Measurements from ENCODE around the gene EIF2D. TPM values are rescaled to one million over a fixed set of nuclear protein-coding genes. Genes with fewer than 3 reads are reported as not detected.
A peak's percentile ranks its signal among the peaks of the same experiment; 100 is the strongest.

Gene EIF2D
- total RNA-seq, 1 donor from 2014 or later = 65.4 TPM

- Mint-ChIP-seq H3K4me3 (no peak overlapping the region), H3K27me3 (no peaks in the 10 kb centered on the region), H3K9me3 (no peaks in the 10 kb centered on the region), H3K4me1 (peaks cover 29% of the 10 kb centered on the region), H3K36me3 (ENCODE audit: low read depth) (peaks cover 90% of the 10 kb centered on the region), H3K27ac (no peak overlapping the region)
- ATAC-seq (ENCODE audit: low read depth) (no peak), DNase-seq (no peak)
- intact Hi-C loops (cut with micrococcal nuclease) = no loop called here
- CTCF ChIA-PET = interaction anchor here (0.7 to 9.3 kb wide), 9 partner anchors 21 to 107 kb away, joined by 3 to 349 read pairs (median 7); no protein-coding TSS in a partner anchor
- POLR2A ChIA-PET = no interaction called here
- TF ChIP-seq, protein P1, sequence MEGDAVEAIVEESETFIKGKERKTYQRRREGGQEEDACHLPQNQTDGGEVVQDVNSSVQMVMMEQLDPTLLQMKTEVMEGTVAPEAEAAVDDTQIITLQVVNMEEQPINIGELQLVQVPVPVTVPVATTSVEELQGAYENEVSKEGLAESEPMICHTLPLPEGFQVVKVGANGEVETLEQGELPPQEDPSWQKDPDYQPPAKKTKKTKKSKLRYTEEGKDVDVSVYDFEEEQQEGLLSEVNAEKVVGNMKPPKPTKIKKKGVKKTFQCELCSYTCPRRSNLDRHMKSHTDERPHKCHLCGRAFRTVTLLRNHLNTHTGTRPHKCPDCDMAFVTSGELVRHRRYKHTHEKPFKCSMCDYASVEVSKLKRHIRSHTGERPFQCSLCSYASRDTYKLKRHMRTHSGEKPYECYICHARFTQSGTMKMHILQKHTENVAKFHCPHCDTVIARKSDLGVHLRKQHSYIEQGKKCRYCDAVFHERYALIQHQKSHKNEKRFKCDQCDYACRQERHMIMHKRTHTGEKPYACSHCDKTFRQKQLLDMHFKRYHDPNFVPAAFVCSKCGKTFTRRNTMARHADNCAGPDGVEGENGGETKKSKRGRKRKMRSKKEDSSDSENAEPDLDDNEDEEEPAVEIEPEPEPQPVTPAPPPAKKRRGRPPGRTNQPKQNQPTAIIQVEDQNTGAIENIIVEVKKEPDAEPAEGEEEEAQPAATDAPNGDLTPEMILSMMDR (IDR thresholded peaks at IDR 0.05) = no peak
These were observed 25.5 kb downstream of the EIF2D start for GRCh38 chr1:206586501-206587445.

- Mint-ChIP-seq H3K4me3 (no peak overlapping the region), H3K9me3 (no peaks in the 10 kb centered on the region), H3K27ac (no peak overlapping the region), H3K36me3 (ENCODE audit: low read depth) (peaks cover 83% of the 10 kb centered on the region), H3K4me1 (peaks cover 41% of the 10 kb centered on the region), H3K27me3 (no peaks in the 10 kb centered on the region)
- DNase-seq (no peak), ATAC-seq (ENCODE audit: low read depth) (no peak)
- CTCF ChIA-PET = interaction anchor here (0.6 to 9.3 kb wide), 14 partner anchors 9 to 122 kb away, joined by 3 to 349 read pairs (median 7); partner anchors contain the start of genes EIF2D, IKBKE and RASSF5
- TF ChIP-seq, protein P1 (IDR thresholded peaks at IDR 0.05) = no peak
- intact Hi-C loops (cut with micrococcal nuclease) = loop anchor here (5.0 kb wide), 2 partner anchors 532 to 753 kb away; partner anchors contain the start of gene RHEX
- POLR2A ChIA-PET = interaction anchor here (0.6 to 7.6 kb wide), 2 partner anchors 20 to 40 kb away, joined by 3 to 75 read pairs; no protein-coding TSS in a partner anchor
These were observed 27.6 kb downstream of the EIF2D start for GRCh38 chr1:206584683-206585082.

DNA sequence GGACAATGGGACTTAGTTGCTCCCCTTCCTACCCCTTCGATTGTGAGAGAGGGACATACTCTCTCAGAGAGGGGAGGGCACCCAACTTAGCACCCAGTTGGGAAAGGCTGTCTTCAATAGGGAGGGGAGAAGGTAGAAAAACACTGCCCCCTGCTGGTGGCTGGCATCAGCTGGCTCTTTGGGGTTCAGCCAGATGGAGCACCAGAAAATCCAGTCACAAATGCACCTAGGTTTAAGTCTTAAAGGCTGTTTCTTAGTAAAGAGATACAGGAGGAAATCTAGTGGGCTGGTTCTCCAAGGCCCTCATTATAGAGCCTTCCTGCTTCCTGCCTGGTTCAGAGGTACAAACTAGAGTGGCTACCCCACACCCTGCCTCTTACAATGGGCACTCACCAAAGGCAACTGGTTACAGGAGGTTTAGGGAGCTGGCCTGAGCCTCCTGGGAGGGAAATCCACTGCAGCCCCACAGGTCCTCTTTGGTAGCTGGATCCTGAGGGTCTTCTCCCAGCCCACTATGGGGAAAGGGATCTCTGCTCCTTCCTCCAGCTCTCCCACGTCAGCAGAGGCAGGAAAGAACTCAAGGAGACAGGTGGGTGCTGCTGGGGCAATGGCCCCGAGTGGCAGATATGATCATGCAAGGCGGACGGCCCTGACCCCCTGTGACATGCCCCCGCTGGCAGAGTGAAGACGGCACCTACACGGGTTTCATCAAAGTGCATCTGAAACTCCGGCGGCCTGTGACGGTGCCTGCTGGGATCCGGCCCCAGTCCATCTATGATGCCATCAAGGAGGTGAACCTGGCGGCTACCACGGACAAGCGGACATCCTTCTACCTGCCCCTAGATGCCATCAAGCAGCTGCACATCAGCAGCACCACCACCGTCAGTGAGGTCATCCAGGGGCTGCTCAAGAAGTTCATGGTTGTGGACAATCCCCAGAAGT, 28.3 kb downstream of the EIF2D start:
- POLR2A ChIA-PET = interaction anchor here (0.6 to 7.6 kb wide), 7 partner anchors 26 to 297 kb away, joined by 3 to 75 read pairs (median 7); no protein-coding TSS in a partner anchor
- Mint-ChIP-seq H3K9me3 (no peaks in the 10 kb centered on the region), H3K27ac (peak overlapping the region; percentile 96), H3K27me3 (no peaks in the 10 kb centered on the region), H3K4me1 (peaks cover 48% of the 10 kb centered on the region), H3K4me3 (peak overlapping the region; percentile 54), H3K36me3 (ENCODE audit: low read depth) (peaks cover 77% of the 10 kb centered on the region)
- CTCF ChIA-PET = interaction anchor here (0.6 to 9.3 kb wide), 24 partner anchors 9 to 123 kb away, joined by 3 to 349 read pairs (median 6); partner anchors contain the start of genes EIF2D, IKBKE and RASSF5
- intact Hi-C loops (cut with micrococcal nuclease) = loop anchor here (1.0 to 5.0 kb wide), 7 partner anchors 29 to 753 kb away; partner anchors contain the start of genes EIF2D and RHEX
- TF ChIP-seq, protein P1 (IDR thresholded peaks at IDR 0.05) = peak; percentile 46
- ATAC-seq (ENCODE audit: low read depth) (no peak), DNase-seq (peak; percentile 67)

GRCh38 chr1:206582971-206583706, 29.1 kb downstream of the EIF2D start:
- Mint-ChIP-seq H3K27ac (peak overlapping the region; percentile 96), H3K4me3 (peak overlapping the region; percentile 54), H3K27me3 (no peaks in the 10 kb centered on the region), H3K9me3 (no peaks in the 10 kb centered on the region), H3K36me3 (ENCODE audit: low read depth) (peaks cover 74% of the 10 kb centered on the region), H3K4me1 (peaks cover 56% of the 10 kb centered on the region)
- DNase-seq (no peak), ATAC-seq (ENCODE audit: low read depth) (no peak)
- intact Hi-C loops (cut with micrococcal nuclease) = loop anchor here (1.0 to 5.0 kb wide), 7 partner anchors 30 to 754 kb away; partner anchors contain the start of genes EIF2D and RHEX
- TF ChIP-seq, protein P1 (IDR thresholded peaks at IDR 0.05) = no peak
- CTCF ChIA-PET = interaction anchor here (0.8 to 9.3 kb wide), 22 partner anchors 8 to 122 kb away, joined by 3 to 349 read pairs (median 6); partner anchors contain the start of genes EIF2D, IKBKE and RASSF5
- POLR2A ChIA-PET = interaction anchor here (0.6 to 7.6 kb wide), 7 partner anchors 25 to 298 kb away, joined by 3 to 75 read pairs (median 7); no protein-coding TSS in a partner anchor

Measured in activated B cell treated with CpG ODN at 0.5 μM for 24 hours (primary cell).